ENCODE data around the gene EMX1. TPM values are rescaled to one million over a fixed set of nuclear protein-coding genes. Genes with fewer than 3 reads are reported as not detected.

Gene EMX1
- total and polyA plus RNA-seq, 2 of the 13 experiments (the other 11 are each of a cell fraction or from before 2014, with no cell fraction given): 0.62 to 4.9 TPM

- TF ChIP-seq THAP11 (CRISPR knock-in tag; IDR thresholded peaks at IDR 0.05) (0 out of 2 replicates have a peak, but pooled peaks have one; percentile 22), ZNF768 (CRISPR knock-in tag; IDR thresholded peaks at IDR 0.05) (no peak; the same call in 1 of the 2 replicates), GABPB1 (CRISPR knock-in tag; IDR thresholded peaks at IDR 0.05) (no peak; the same call in 1 of the 2 replicates), FOXK2 (IDR thresholded peaks at IDR 0.05) (no peak), HIC2 (CRISPR knock-in tag; IDR thresholded peaks at IDR 0.05; ENCODE audit: low read depth) (no peak), ZFX (CRISPR knock-in tag; IDR thresholded peaks at IDR 0.05; ENCODE audit: low read depth) (peak; percentile 71), CHD2 (IDR thresholded peaks at IDR 0.05; ENCODE audit: low read depth, low read length) (no peak), IKZF5 (CRISPR knock-in tag; IDR thresholded peaks at IDR 0.05) (no peak), ZNF350 (CRISPR knock-in tag; IDR thresholded peaks at IDR 0.05; ENCODE audit: borderline replicate concordance, low read depth) (no peak), NCOR1 (IDR thresholded peaks at IDR 0.05; ENCODE audit: borderline replicate concordance, low read length) (no peak), ZNF609 (CRISPR knock-in tag; IDR thresholded peaks at IDR 0.05; ENCODE audit: borderline replicate concordance) (0 out of 2 replicates have a peak, but pooled peaks have one; percentile 11), ZFP36 (IDR thresholded peaks at IDR 0.05; ENCODE audit: borderline replicate concordance, low read depth, low read length, partially characterized antibody) (no peak), ZSCAN25 (CRISPR knock-in tag; IDR thresholded peaks at IDR 0.05) (no peak), KDM4B (CRISPR knock-in tag; IDR thresholded peaks at IDR 0.05) (no peak), ZSCAN31 (CRISPR knock-in tag; IDR thresholded peaks at IDR 0.05; ENCODE audit: low read depth) (no peak), ZNF10 (CRISPR knock-in tag; IDR thresholded peaks at IDR 0.05; ENCODE audit: borderline replicate concordance, low read depth) (no peak), ATF3 (CRISPR knock-in tag; IDR thresholded peaks at IDR 0.05) (no peak), GZF1 (CRISPR knock-in tag; IDR thresholded peaks at IDR 0.05) (no peak), RAD51 (IDR thresholded peaks at IDR 0.05; ENCODE audit: borderline replicate concordance) (no peak), LBX2 (CRISPR knock-in tag; IDR thresholded peaks at IDR 0.05; ENCODE audit: borderline replicate concordance) (no peak), ZNF446 (CRISPR knock-in tag; IDR thresholded peaks at IDR 0.05) (no peak)
Measured at GRCh38 chr2:72917138-72917876, at the start of gene EMX1 (continued).

All from HepG2 (cell line).